Loucy (cell line): Measurements from ENCODE around the gene GABBR2.
"Not testable (repeated sequence)": the region's sequence is repeated elsewhere in the genome, so short reads cannot be mapped to it uniquely, and the experiment has no call there.

Experiments
- H2AFZ ChIP-seq: fragments of 200-600 bp; sonication (generic); 2 replicates; pipeline ENCODE4 v1.6.0; 2016; ENCODE audit warnings: antibody characterized with exemption, mild to moderate bottlenecking, low read length, moderate library complexity
- H3F3A ChIP-seq: fragments of 200-600 bp; 2 replicates; pipeline ENCODE4 v1.6.0; 2016; ENCODE audit warnings: antibody characterized with exemption, low read depth, mild to moderate bottlenecking
- H3K27me3 ChIP-seq: fragments of 200-600 bp; sonication (generic); 2 replicates; pipeline ENCODE4 v1.6.1; 2014; ENCODE audit warnings: low read length, mild to moderate bottlenecking; ENCODE audit not compliant: insufficient read depth, poor library complexity, severe bottlenecking
- H3K36me3 ChIP-seq: fragments of 200-600 bp; sonication (generic); 2 replicates; pipeline ENCODE4 v1.6.1; 2016; ENCODE audit warnings: low read length; ENCODE audit not compliant: insufficient read depth
- H3K4me1 ChIP-seq: fragments of 200-600 bp; sonication (generic); 2 replicates; pipeline ENCODE4 v1.5.1; 2014; ENCODE audit warnings: low read length, mild to moderate bottlenecking; ENCODE audit not compliant: insufficient read depth, poor library complexity, severe bottlenecking
- H3K4me2 ChIP-seq: fragments of 200-600 bp; sonication (generic); 2 replicates; pipeline ENCODE4 v1.6.0; 2014; ENCODE audit warnings: antibody characterized with exemption, low read length, low read depth, mild to moderate bottlenecking; ENCODE audit not compliant: poor library complexity, severe bottlenecking
- H3K4me3 ChIP-seq: fragments of 200-600 bp; sonication (generic); 2 replicates; pipeline ENCODE4 v1.5.1; 2014; ENCODE audit warnings: low read length, mild to moderate bottlenecking, mixed read lengths; ENCODE audit not compliant: poor library complexity, severe bottlenecking
- H3K79me2 ChIP-seq: fragments of 200-600 bp; sonication (generic); 2 replicates; pipeline ENCODE4 v1.6.1; 2014; ENCODE audit warnings: low read length; ENCODE audit not compliant: insufficient read depth
- H3K9ac ChIP-seq: fragments of 200-600 bp; sonication (generic); 2 replicates; pipeline ENCODE4 v1.6.0; 2014; ENCODE audit warnings: mild to moderate bottlenecking, low read depth, low read length, moderate library complexity; ENCODE audit not compliant: poor library complexity, severe bottlenecking
- H3K9me2 ChIP-seq: fragments of 200-600 bp; sonication (generic); replicated peaks from 2 replicates; pipeline ENCODE4 v1.6.1; 2016; ENCODE audit warnings: low read depth, low read length, mixed read lengths
- H3K9me3 ChIP-seq: fragments of 200-600 bp; sonication (generic); 2 replicates; pipeline ENCODE4 v1.6.1; 2014; ENCODE audit warnings: mild to moderate bottlenecking, antibody characterized with exemption, low read length, low read depth; ENCODE audit not compliant: insufficient read depth
- H4K20me1 ChIP-seq: fragments of 200-600 bp; sonication (generic); 2 replicates; pipeline ENCODE4 v1.6.0; 2014; ENCODE audit warnings: antibody characterized with exemption, low read length, mild to moderate bottlenecking; ENCODE audit not compliant: insufficient read depth, poor library complexity, severe bottlenecking
- CTCF ChIP-seq: fragments of 200-600 bp; sonication (generic); conservative IDR thresholded peaks from 2 replicates; pipeline ENCODE4 v1.5.1; 2014; ENCODE audit warnings: mild to moderate bottlenecking, antibody characterized with exemption, low read length
- EZH2phosphoT487 ChIP-seq: fragments of 200-600 bp; IDR thresholded peaks from 2 replicates; pipeline ENCODE4 v1.6.1; 2018; ENCODE audit warnings: antibody characterized with exemption, mild to moderate bottlenecking, moderate library complexity, borderline replicate concordance

Gene GABBR2

GRCh38 chr9:98468567-98469239 is 240.0 kb downstream of the GABBR2 start:
- Histone ChIP-seq H3K4me1 (no peaks in the 10 kb centered on the region), H3K9ac (no peak overlapping the region), H3K4me2 (no peak overlapping the region), H3K79me2 (no peaks in the 10 kb centered on the region), H3F3A (no peaks in the 10 kb centered on the region), H3K36me3 (no peaks in the 10 kb centered on the region), H3K4me3 (no peak overlapping the region), H4K20me1 (no peaks in the 10 kb centered on the region), H3K9me3 (no peaks in the 10 kb centered on the region), H3K27me3 (no peaks in the 10 kb centered on the region), H2AFZ (no peak overlapping the region), H3K9me2 (no peaks in the 10 kb centered on the region)
- TF ChIP-seq CTCF (no peak), EZH2phosphoT487 (no peak)

GRCh38 chr9:98465799-98466198 is 242.9 kb downstream of the GABBR2 start:
- no peaks in the 10 kb centered on the region for H3K36me3 ChIP-seq
- no peaks in the 10 kb centered on the region for H3K27me3 ChIP-seq
- no peaks in the 10 kb centered on the region for H3K79me2 ChIP-seq
- TF ChIP-seq EZH2phosphoT487: no peak
- TF ChIP-seq CTCF: no peak
- H4K20me1 ChIP-seq: no peaks in the 10 kb centered on the region
- H3K9me2 ChIP-seq: no peaks in the 10 kb centered on the region
- no peaks in the 10 kb centered on the region for H3K4me1 ChIP-seq
- no peak overlapping the region for H3K9ac ChIP-seq
- H2AFZ ChIP-seq: no peak overlapping the region
- H3F3A ChIP-seq: no peaks in the 10 kb centered on the region
- H3K4me2 ChIP-seq: no peak overlapping the region
- H3K4me3 ChIP-seq: no peak overlapping the region
- H3K9me3 ChIP-seq: peaks cover 6% of the 10 kb centered on the region; the same call in 1 of the 2 replicates

- H3K27me3 ChIP-seq, H3K9ac ChIP-seq, H3K79me2 ChIP-seq, H3K36me3 ChIP-seq, H3K4me3 ChIP-seq, H4K20me1 ChIP-seq, H3K4me1 ChIP-seq, H2AFZ ChIP-seq, H3K4me2 ChIP-seq, H3K9me3 ChIP-seq, H3K9me2 ChIP-seq, H3F3A ChIP-seq: not testable (repeated sequence)
Observed at GRCh38 chr9:98464156-98464690, 244.5 kb downstream of the GABBR2 start.

GRCh38 chr9:98462310-98462709 is 246.4 kb downstream of the GABBR2 start:
- no peaks in the 10 kb centered on the region for H3K36me3 ChIP-seq
- no peaks in the 10 kb centered on the region for H4K20me1 ChIP-seq
- H3K9ac ChIP-seq: no peak overlapping the region
- no peak for TF ChIP-seq CTCF
- TF ChIP-seq EZH2phosphoT487: no peak
- H3K27me3 ChIP-seq: no peaks in the 10 kb centered on the region
- H3K4me3 ChIP-seq: no peak overlapping the region
- no peak overlapping the region for H3K4me2 ChIP-seq
- H2AFZ ChIP-seq: no peak overlapping the region
- H3F3A ChIP-seq: no peaks in the 10 kb centered on the region
- H3K9me2 ChIP-seq: no peaks in the 10 kb centered on the region
- no peaks in the 10 kb centered on the region for H3K4me1 ChIP-seq
- H3K79me2 ChIP-seq: no peaks in the 10 kb centered on the region
- H3K9me3 ChIP-seq: peaks cover 9% of the 10 kb centered on the region; the same call in 1 of the 2 replicates
